ENCODE data around the gene ZXDC. TPM values are rescaled to one million over a fixed set of nuclear protein-coding genes. Genes with fewer than 3 reads are reported as not detected.

ZXDC gene
- total RNA-seq, 1 donor from 2014 or later = 39.2 TPM

DNA sequence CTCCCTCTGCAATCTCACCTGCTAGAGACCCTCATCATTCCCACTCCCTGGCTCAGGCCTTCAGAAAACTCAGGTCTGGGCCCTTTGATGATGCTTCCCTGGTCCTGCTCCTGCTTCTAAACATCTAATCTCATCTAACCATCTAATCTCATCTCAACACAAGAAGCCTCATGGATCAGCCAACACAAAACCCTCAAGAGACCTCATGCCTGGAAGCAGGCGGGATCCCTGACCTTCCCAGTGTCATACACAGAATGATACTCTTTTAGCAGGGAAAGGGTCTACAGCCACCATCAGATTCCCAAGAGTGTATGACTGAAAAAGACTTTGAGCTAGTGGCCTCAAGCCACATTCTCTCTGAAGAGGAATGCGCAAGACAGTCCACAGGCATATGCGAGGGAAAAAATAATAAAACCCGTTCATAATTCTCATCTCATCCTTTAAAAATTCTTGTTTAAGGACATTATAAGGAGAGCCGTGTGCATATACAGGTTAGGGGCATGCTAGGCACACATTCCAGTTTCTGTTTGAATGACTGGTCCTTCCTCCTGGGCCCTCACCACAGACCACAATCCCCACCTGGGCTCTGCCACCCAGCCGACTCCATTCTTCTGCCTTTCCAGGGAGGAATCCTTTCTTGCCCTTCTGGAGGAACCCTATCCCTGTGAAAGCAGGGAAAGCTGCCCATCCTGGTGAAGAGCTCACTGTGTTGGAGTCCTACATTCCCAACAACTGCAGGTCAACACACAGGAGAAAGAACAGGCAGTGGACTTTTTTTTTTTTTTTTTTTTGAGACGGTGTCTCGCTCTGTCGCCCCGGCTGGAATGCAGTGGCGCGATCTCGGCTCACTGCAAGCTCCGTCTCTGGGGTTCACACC is 2.2 kb downstream of the ZXDC start:
- DNase-seq = no peak

DNA sequence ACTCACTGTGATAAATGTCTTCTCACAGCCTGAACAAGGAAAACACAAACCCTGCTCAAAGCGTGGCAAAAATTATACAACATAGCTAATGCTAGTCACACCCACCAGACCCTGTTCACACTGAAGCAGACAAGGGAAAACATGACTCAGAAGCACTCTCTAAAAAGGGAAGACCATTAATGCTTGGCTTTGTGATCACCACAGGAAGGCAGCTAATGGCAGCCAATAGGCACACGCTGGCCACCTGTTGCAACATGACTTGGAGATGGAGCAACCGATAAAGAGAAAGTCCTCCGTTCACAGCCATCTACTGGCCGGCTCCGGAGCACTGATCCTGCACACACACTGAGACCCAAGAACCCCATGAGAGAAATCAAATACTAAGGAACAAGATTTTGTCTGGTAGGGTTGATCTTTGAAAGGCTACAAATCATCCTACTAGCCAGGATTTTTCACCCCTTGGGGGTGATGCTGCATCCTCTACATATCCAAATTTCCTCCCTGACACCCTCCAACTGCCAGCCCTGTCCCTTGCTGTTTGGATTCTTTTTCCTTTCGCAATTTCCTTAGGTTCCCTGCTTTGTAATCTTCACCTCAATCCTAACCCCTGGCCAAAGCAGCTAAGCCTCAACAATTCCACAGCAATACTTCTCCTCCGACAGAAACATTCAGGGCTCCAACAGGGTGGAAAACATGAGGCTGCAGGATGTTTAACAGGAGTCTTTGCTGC is 3.2 kb downstream of the ZXDC start:
- DNase-seq = peak; percentile 73

DNA sequence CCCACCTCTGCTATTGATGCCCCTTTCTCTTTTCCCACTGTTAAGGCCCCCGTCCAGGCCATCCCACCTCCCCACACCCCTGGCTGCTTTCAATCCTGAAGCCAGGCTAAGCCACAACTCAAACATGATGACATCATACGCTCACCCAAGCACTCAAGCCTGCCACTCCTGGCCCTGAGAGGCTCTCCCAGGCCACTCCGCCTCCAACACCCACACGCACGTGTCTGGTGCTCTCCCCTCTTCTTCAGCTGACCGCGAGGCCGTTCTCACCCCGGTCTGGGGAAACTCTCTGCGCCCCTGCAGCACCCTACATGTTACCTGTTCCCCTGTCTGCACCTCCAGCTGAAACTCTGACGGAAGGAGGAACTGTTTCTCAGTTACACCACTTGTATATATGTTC is 6.2 kb downstream of the ZXDC start:
- DNase-seq = no peak

DNA sequence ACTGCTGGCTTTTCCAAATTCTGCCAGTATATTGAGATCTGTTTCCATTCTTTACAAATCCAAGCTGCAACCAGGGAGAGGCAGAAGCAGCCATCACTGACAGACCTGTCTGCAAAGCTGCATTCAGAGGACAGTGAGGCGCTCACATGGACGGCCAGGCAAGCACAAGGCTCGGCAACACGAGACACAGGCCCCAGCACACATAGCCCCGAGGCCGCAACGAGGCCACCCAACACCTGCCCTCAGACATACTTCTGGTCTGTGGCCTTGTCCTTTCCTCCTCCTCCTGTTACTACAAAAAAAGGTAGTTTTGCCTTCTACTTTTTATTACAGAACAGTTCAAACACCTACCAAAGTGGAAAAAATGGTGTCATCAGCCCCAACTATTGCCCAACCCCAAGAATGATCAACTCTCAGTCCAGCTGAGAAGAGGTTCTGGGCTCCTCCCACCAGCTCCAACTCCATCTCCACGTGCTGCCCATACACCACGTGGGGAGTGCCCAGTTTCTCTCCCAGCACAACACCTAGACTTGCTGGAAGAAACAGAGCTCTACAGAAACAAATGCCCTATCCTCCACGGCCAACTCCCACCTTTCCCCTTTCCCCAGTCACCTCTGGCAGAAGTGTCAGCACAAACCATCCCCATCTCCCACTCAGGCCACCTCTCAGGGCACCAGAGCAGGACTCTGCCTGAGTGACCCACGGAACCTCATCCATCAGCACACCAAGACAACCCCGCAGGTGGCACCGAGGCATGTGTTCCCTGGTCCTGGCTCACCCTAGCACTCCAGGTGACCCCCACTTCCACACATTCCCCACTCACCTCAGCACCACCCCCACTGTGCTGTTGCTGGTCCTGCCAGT is 7.4 kb downstream of the ZXDC start:
- no peak for DNase-seq

DNA sequence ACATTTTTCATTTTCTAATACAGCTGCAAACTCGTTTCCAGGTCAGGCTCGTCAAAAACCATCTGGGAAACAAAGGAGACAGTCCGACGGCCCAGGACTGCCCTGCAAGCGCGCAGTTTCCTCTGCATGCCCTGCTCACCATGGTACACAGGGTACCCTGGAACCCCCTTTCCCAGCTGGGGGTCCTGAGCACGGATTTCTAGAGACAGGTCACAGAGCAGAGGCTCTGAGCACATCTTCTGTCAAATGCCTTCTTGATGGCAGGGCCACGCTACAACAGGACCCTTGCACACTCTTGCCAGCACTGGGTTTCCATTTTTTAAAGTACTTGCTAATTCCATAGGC is 8.1 kb downstream of the ZXDC start:
- DNase-seq = no peak

DNA sequence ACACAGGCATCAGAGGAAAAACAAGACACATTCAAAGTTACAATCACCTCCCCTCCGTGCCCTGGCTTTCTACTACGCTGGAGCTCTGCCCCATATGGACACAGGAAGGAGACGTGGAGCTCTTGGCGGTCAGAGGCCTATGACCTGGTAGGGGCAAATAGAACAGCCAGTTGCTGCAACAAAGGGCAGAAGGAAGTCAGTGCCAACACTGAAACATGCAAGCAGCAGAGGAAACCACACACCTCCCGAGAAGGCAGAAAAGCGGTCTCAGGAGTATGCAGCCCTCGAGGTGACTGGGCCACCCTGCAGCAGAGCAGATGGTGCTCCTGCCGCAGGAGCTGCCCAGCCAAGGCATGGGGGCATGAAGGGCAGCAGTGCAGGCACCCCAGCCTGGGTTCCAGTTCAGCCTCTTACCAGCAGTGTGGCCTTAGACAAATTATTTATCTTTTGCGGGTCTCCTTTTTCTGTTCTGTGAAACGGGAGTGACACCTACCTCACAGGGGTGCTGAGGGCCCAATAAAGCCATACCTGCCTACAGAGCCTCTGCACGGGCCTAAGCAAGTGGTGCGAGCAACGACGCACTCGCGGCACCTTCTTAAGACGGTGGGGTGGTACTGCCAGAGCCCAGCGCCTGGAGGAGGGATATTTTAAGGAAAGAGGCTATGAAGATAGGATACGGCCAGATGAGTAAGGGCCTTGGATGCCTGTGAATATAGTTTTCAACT is 8.6 kb downstream of the ZXDC start:
- DNase-seq = no peak

DNA sequence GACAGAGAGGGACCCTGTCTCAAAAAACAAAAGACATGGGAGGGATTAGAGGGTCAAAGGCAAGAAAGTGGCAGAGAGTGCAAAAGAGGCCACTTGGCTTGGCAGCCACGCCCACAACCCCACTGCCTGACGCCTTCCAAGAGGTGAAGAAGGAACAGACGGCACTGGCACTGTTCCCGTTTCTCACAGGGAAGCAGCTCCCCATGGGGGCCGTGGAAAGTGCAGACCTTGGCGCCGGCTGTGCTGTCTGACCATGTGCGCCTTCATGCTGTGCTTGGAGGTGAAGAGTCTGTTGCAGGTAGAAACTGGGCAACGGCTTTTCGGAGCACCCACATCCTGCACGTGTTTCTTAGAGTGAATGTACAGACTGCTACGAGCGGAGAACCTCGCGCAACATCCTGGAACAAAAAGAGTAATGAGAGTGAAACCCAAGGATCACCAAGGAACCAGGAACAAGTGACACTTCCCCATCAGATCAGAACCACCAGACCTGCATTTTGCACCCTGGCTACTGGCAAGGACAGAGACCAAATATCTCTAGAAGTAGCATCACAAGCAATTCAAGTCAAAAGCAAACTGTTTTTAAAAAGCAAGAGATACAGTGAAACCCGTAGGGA is 9.7 kb downstream of the ZXDC start:
- no peak for DNase-seq

DNA sequence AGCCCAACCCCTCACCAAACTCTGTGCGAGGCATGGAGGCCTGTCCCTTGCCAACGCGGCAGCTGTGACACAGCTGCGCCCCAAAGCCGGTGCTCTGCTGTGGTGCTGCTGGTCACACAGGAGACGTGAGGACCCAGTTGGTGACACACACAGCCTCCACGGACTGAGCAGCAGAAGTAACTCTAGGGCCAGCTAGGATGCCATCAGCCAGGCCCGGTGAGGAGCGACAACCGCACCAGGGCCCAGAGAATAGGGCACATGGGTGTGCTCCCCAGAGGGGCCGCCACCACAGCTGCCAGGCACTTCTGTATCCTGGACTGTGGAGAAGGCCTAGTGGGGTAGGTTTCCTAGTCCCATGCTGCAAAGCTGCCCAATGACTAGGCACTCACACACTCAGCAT is 10.7 kb downstream of the ZXDC start:
- peak; percentile 66 for DNase-seq

DNA sequence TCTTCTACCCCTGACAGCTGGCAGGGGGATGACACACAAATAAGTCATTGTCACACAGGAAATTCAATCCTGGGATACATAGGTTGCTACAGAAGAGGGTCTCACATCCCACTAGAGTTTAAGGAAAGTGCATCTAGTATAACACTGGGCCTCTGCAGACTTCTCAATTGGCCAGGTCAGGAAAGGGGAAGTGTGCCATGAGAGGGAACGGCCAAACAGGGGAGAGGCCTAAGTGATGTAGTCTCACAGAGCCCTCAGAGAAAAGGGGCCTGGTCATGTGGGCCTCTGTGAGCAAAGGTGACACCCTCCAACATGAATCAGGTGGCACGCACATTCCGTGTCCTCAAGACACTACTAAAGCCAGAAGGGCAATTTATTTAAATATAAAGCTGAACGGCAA is 11.2 kb downstream of the ZXDC start:
- DNase-seq = no peak

DNA sequence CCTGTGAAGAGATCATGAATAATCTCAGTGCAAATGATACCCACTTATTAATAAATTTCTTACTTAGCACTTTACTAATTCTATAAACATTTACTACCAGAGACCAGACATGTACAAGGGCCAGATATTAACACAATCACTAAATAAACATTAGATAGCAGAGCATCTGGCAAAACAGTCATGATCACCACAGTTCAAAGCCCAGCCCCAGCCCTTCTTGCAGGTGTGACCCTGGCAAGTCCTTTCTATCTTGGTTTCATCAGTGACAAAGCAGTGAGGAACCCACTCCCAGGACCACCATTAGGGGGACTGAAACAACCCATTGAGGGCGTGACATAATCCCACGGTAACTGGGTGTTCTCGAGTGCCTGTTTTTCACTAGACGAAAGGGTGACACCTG is 11.6 kb downstream of the ZXDC start:
- no peak for DNase-seq

DNA sequence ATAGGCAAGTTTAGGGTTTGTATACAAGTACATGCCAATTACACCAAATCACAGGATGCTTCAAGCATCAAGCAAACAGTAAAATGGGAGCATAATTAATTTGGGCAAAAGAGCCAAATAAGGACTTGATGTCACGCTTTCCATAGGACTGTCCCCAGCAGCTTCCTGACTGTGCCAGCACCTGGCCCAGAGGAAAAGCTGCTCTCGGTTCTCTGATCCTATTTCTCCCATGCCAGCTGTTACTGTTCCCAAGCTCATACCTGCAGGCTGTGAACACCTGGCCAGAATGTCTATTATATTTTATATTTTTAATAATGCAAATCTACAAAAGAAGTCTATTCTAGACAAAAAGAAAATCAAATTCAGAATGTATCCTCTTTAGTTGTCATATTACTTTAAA is 12.2 kb downstream of the ZXDC start:
- no peak for DNase-seq

DNA sequence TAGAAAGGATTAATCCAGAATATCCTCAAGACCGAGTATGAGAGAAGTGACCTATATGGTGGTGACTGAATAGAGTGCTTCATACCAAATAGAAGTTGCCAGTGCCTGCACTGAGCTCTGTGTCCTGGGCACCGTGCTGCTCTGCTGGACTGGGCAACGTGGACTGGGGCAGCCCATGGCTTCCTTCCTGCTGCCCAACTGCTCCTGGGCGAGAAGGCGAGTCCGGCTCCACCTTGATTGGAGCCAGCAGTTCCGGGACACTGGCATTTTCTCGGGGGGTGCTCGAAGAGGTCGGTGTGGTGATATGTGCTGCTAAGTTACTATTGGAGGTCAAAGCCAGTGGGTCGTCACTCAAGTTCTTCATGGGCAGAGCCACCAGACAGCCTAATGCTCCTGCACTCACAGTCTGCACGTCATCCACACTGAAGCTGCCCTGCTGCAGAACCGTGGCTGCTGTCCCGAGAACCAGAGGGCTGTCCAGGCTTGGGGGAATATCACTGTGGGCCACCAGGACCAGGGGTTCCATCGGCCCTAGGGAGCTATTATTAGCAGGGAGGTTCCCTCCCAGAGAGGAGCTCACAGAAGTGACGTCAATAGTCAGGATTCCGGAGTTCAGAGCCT is 14.1 kb downstream of the ZXDC start:
- DNase-seq = no peak

DNA sequence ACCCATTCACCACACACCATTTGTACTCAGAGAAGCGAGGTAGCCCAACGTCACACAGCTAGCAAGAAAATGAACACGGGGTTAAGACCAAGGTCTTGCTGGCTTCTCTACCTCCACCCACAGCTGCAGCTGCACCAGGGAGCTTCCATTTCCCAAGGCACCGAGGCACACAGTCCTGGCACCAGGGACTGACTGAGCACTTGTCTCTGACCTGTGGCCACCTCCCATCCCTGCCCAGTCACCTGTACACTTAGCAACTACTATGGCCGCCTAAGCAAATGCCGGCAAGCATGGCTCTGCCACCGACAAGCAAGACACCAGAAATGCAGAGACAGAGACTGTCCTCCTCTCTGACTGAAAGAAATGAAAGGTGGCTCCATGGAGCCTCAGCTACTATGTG is 15.3 kb downstream of the ZXDC start:
- DNase-seq = no peak

DNA sequence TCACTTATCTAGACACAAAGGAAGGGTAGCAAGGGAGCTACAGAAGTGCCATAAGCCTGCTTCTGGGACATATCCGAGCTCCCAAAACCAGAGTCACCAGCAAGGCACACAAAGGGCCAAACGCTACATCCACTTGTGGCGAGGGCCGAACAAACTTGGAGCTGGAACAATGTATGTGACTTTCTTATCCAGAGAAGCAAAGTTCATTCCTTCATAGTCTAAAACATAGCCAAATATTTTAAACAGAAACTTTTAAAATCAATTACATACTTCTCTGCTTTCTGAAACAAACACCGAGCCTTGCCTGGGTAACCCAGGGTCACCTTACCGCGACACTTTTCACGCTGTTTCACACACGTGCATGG is 15.9 kb downstream of the ZXDC start:
- DNase-seq = no peak

DNA sequence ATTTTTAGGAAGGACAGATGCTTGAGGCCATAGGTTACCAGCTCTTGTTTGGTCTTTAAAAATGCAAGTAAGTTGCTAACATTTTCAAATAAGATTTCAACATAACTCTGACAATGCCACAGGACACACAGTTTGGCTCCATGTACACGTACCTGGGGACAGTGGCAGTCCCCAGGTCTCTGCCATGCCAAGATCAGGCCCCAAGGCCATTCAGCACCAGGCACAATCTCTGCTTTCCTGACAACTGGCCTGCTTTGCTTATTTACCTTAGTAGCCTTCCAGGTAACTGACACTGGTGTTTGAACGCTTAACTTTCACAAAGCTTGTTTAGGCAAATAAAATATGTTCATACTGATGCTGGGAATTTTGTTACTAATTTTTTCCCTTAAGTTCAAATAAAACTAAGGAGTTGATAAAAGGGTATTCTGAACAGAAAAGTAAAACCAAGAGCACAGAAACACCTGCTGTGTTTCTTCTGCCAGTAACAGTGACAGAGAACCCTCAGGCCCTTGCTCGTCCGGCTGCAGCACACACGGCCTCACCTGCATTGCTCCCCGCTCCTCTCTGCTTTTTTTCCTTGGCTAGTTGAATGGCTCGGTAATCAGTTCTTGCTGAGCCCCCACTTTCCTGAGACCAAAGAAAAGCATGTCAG is 16.5 kb downstream of the ZXDC start:
- no peak for DNase-seq

DNA sequence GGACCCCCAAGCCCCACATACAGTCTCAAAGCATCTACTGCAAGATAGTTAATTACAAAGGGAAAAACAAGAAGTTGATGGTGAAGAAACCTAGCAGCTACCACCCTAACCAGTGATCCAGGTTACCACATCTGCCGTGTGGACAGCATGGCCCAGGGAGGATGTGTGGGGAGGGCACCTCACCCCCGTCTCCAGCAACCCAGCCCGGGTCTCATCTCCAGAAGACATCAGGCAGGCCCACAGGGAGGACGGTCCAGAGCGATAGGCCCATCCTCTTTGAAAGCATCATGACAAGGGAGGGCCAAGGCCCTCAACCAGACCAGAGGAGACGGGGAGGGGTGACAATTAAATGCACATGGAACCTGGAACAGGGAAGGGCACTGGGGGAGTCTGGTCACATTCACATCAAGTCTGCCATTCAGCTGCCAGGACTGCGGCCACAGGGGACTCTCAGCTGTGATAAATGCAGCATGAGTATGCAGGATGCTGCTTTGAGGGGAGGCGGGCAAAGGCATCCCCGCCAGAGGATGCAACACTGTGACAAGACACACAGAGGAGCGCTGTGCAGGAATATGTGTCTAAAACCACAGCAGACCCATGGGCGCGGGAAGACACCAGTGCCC is 18.8 kb downstream of the ZXDC start:
- no peak for DNase-seq

DNA sequence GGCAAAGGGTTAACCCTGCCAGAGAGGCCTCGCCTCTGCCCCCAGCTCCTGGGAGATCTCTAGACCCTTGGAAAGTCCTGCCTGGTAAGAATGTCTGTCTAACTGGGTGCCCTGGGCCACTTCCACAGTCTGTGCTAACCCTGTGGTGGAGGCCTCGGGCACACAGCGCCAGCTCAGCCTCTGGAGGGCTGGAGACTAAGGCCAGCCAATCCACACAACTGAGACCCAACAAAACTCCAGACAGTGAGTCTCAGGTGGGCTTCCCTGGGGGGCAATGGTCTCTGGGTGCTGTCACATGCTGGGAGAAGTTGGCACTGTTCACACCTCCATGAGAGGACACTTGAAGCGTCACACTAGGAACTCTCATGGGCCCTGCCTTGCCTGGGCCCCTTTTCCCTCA is 19.5 kb downstream of the ZXDC start:
- DNase-seq = no peak

DNA sequence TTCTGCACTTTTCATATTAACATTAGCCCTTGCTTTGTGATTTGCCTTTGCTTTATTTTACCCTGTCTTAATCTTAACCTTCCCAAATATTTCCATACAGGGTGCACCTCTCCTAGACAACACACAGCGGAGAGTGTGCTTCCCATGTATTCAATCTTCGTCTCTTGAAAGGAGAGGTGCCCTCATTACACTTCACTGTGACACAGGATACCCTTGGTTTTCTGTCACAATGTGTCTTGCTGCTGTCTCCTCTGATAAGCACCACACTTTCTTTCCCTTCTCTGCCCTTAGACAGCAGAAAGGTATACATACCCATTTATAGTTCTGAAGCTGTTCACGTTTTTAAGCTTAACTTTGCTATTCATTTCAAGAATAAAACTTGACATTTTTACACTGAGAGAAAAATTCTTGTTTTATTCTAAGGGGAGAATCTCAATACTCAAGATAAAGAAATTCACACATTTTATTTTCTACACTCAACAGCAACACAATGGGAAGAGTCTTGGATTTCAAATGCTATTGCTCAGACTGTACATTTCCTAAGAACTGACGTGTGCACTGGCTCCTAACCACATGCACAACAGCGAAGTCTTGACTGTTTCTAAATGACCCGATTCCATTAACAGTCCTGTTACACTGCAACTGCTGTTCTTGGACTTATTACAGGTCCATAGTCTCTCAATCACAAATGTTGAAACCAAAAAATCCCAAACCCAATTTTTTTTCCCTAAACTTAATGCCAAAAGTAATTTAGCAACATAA is 21.1 kb downstream of the ZXDC start:
- no peak for DNase-seq

DNA sequence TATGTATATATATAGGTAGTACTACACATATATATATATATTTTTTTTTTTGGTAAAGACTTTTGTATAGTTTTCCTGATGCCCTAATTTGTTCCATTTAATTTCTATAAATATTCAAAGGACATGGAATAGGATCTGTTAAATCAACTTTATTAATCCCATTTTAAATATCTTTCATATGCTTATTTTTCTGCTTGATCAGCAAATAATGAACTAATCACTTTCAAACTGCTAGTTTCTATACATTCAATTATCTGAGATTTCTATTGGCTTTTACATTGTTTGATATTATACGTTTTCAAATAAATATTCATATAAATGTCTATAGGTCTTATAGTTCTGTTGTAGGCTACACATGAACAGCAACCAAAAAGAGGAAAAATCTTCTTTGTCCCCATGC is 21.7 kb downstream of the ZXDC start:
- no peak for DNase-seq

DNA sequence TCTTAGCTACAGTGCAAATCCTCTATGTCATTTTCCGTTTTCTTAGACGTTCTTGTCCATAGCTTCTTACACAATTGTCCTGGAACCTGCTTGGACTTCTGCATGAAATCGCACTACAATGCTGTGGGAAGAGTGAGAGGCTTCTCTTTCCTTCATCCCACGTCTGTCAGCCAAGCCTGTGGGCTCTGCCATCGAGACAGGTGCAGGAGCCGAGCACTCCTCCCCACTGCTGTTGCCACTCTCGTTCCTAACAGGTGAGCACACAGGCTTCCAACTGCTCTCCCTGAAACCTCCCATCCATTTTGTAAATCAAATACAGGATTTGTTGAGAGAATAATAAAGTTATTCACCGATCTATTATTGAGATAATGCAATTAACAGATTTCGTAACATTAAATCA is 23.5 kb downstream of the ZXDC start:
- DNase-seq = peak; percentile 24
